ENCODE results near the gene BHLHE41. TPM values are rescaled to one million over a fixed set of nuclear protein-coding genes. Genes with fewer than 3 reads are reported as not detected.

BHLHE41 gene
- total and polyA plus RNA-seq, 2 of the 4 experiments (the other 2 are of a cell fraction), result 0.72 to 3.8 TPM

- CTCF ChIA-PET, result interaction anchor here (0.6 kb wide), 1 partner anchor 1092 kb away, joined by 3 read pairs; no protein-coding TSS in a partner anchor
- Histone ChIP-seq H4K91ac (ENCODE audit: insufficient read depth, low read depth, low read length) (no peak overlapping the region), H4K8ac (ENCODE audit: low read depth in 2 of 2, low read length in 2 of 2) (no peak overlapping the region), H2BK20ac (ENCODE audit: low read depth, low read length) (no peak overlapping the region), H3K36me3 (ENCODE audit: control insufficient read depth, insufficient read depth, low read length) (no peaks in the 10 kb centered on the region), H2AFZ (replicated peaks; ENCODE audit: low read length, poor library complexity) (no peak overlapping the region), H3K79me1 (ENCODE audit: low read depth in 1 of 2, low read length in 2 of 2) (no peaks in the 10 kb centered on the region), H2BK120ac (ENCODE audit: low read depth, low read length) (no peak overlapping the region), H3K56ac (ENCODE audit: extremely low read depth, insufficient read depth, low read length) (no peak overlapping the region), H3K4ac (ENCODE audit: low read depth, low read length) (no peak overlapping the region), H2BK5ac (ENCODE audit: low read depth, low read length, poor library complexity, severe bottlenecking) (no peak overlapping the region), H3K4me2 (ENCODE audit: low read depth, low read length) (no peak overlapping the region), H3K27me3 (ENCODE audit: control insufficient read depth, insufficient read depth, low read length) (peaks cover 6% of the 10 kb centered on the region), H3K27ac (ENCODE audit: insufficient read depth, low read length) (no peak overlapping the region), H3K9me3 (ENCODE audit: control insufficient read depth, insufficient read depth, low read length) (no peaks in the 10 kb centered on the region; the same call in 1 of the 2 replicates), H3K23ac (ENCODE audit: low read depth, low read length) (no peak overlapping the region), H3K18ac (ENCODE audit: low read depth, low read length) (no peak overlapping the region), H3K9ac (ENCODE audit: low read depth, low read length) (no peak overlapping the region), H3K14ac (replicated peaks; ENCODE audit: low read depth, low read length) (no peak overlapping the region), H4K5ac (ENCODE audit: low read depth, low read length) (no peak overlapping the region), H2AK9ac (replicated peaks; ENCODE audit: low read depth, low read length, poor library complexity) (no peak overlapping the region), H3K4me1 (ENCODE audit: control insufficient read depth, insufficient read depth, low read length) (peaks cover 15% of the 10 kb centered on the region), H4K20me1 (ENCODE audit: insufficient read depth, low read length) (no peaks in the 10 kb centered on the region), H3K4me3 (ENCODE audit: insufficient read depth, low read depth, low read length) (no peak overlapping the region), H2BK15ac (ENCODE audit: low read depth, low read length) (0 out of 3 replicates have a peak overlapping the region, but pooled peaks have one; percentile 39), H3K9me1 (ENCODE audit: insufficient read depth, low read length) (peaks cover 14% of the 10 kb centered on the region), H2AK5ac (ENCODE audit: low read depth, low read length) (no peak overlapping the region)
- BruUV-seq (replicated peaks), result no TSS peak
- intact Hi-C loops (cut with micrococcal nuclease) (no loop called here), dilution Hi-C loops (cut with HindIII; ENCODE audit: low sequenced_read_pairs, unreplicated experiment) (no loop called here), in situ Hi-C loops (cut with MboI; ENCODE audit: low sequenced_read_pairs) (no loop called here)
- 90% methylated on average over 8 of the region's 17 CpGs; no CpG with 5 or more reads in 1 of the 2 experiments for WGBS, 2 experiments (ENCODE audit: extremely low coverage in 2 of 2, insufficient read length in 1 of 2)
- ATAC-seq (ENCODE audit: low read depth), result no peak
- POLR2A ChIA-PET (ENCODE audit: unreplicated experiment), result interaction anchor here (0.6 kb wide), 1 partner anchor 147 kb away, joined by 5 read pairs; no protein-coding TSS in a partner anchor
- DNase-seq, result no peak
- TF ChIP-seq SMC3 (IDR thresholded peaks at IDR 0.05; ENCODE audit: low read depth, low read length) (no peak), RAD21 (IDR thresholded peaks at IDR 0.05; ENCODE audit: low read length) (no peak), MAZ (IDR thresholded peaks at IDR 0.05; ENCODE audit: borderline replicate concordance, low read depth, low read length) (no peak), NFE2L2 (IDR thresholded peaks at IDR 0.05; ENCODE audit: low read depth, low read length) (no peak), BHLHE40 (IDR thresholded peaks at IDR 0.05; ENCODE audit: low read depth, low read length) (no peak), USF2 (IDR thresholded peaks at IDR 0.05; ENCODE audit: low read depth, low read length) (no peak), RCOR1 (IDR thresholded peaks at IDR 0.05; ENCODE audit: insufficient replicate concordance, low read length) (no peak), FOS (IDR thresholded peaks at IDR 0.05; ENCODE audit: low read depth, low read length) (no peak), RFX5 (IDR thresholded peaks at IDR 0.05; ENCODE audit: low read depth, low read length) (no peak), ELK1 (IDR thresholded peaks at IDR 0.05; ENCODE audit: borderline replicate concordance, low read depth, low read length) (no peak), POLR2A (IDR thresholded peaks at IDR 0.05; ENCODE audit: low read depth, low read length) (no peak), CTCF (conservative IDR thresholded peaks at IDR 0.05; ENCODE audit: low read depth, low read length) (no peak), CHD1 (IDR thresholded peaks at IDR 0.05; ENCODE audit: low read depth, low read length) (no peak), MAFK (IDR thresholded peaks at IDR 0.05; ENCODE audit: low read depth, low read length) (no peak), CEBPB (IDR thresholded peaks at IDR 0.05; ENCODE audit: low read depth, low read length) (no peak), MXI1 (IDR thresholded peaks at IDR 0.05; ENCODE audit: borderline replicate concordance, low read depth, low read length) (no peak)
Observed at GRCh38 chr12:26156201-26156871, 31.5 kb upstream of the BHLHE41 start.
